MV-4-11 (cell line): Measurements from ENCODE around the gene SCO1.
A peak's percentile ranks its signal among the peaks of the same experiment; 100 is the strongest.
"Not testable (repeated sequence)": the region's sequence is repeated elsewhere in the genome, so short reads cannot be mapped to it uniquely, and the experiment has no call there.

Source experiments
- DNase-seq: peaks from one replicate; lab custom pipeline; 2025; lab: John Stamatoyannopoulos, UW

Gene SCO1

DNA sequence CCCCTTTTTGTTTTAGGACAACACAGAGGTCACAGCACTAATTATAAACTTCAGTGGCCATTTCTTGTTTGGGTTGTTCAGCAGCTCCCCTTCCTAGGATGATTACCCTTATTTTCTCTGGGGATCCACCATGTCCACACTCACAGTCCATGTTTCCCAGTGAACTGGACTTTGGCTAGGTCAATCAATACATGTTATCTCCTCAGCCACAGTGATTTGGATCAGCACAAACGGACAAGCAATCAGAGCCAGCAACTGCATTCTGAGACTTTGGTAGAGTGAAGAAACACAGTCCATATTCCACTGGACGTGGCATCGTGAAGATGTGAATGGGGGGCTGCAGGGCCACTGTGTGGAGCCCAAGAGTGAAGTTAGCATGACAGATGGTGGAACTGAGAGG is 27.9 kb upstream of the SCO1 start:
- no peak for DNase-seq

DNA sequence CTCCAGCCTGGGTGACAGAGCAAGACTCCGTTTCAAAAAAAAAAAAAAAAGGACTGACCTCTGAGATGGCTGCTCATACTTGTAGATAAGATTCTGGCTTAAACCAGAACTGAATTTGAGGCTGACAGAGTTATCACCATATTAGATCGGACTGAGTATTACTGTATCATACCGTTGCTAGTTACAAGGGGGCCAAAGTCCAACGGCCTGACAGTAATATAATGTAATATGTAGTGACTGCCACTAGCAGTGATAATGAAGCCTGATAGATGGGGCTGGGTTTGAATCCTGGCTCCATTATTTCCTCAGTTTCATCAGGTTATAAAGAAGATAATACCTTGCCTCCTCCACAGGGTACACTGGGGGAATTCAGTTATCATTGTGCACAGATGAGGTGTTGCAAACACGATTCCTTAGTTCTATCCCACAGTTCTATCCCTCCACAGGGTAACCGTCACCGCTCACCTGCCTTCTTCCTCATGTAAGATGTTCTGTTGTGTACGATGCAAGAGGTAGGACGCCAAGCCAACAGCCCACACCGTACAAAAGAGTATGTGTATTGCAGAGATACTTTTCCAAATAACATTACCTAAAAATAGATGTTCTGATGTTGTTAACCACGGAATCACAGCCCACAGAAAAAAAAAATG is 27.3 kb upstream of the SCO1 start:
- DNase-seq, result no peak

DNA sequence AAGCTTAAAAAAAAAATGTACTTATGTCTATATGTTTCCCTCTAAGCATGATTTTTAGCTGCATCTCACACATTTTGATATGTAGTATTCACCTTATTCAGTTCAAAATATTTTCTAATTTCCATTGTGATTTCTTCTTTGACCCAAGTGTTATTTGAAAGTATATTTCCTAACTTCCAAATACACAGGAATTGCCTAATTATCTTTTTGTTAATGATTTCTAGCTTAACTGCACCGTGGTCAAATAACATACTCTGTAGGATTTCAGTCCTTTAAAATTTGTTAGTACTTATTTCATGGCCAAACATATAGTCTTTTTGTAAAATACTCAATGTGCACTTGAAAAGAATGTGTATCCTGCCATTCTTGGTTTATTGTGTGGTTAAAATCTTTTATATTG is 21.2 kb upstream of the SCO1 start:
- no peak for DNase-seq

DNA sequence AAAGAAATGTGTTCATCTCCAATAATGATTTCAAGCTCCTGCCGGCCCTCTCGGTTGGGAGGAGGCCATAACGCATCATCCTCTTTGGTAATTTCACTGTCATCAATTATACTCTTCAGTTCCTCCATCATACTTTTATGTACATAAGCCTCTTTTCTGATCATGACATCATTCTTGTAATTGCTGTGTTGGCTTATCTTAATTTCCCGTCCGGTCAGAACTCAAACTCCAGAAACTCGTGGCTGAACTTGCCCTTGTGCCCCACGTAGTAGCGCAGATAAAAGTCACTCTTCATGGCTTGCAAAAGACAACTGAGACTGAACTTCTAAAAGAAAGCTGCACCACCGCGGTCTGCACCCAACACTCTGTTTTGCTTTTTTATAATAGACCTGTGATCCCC is 18.9 kb upstream of the SCO1 start:
- no peak for DNase-seq

DNA sequence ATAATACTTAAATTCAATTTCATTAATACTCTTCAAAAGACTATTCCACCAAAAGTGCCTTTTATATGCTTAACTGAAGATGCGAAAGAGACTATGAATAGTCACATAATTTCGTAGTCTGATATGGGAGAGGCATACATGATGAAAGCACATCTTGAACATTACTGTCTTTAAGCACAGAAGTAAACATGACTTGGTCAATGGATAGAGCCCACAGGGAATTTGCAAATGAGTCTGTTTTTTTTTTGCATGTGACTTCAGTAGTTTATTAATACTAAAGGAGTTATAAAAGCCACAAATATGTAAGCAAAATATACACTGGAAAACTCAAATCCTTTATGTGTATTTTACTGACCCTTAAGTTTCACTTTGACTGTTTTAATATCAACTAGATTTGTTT is 16.0 kb upstream of the SCO1 start:
- no peak for DNase-seq

DNA sequence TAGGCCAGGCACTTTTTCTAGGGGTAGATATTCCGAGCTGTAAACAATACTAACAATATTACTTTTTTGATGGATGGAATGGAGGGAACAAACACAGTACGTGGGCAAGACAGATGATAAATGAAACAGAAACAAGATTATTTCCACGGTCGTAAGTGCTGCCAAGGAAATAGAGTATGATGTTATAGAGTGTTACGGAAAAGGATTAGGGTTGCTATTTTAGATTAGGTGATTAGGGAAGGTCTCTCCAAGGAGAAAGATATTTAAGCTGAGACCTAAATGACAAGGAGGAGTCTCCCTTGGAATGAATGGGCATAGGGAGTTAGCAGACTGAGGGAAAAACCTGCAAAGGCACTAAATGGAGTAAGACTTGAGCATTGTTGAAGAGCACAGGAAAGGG is 8.4 kb upstream of the SCO1 start:
- DNase-seq, result no peak

DNA sequence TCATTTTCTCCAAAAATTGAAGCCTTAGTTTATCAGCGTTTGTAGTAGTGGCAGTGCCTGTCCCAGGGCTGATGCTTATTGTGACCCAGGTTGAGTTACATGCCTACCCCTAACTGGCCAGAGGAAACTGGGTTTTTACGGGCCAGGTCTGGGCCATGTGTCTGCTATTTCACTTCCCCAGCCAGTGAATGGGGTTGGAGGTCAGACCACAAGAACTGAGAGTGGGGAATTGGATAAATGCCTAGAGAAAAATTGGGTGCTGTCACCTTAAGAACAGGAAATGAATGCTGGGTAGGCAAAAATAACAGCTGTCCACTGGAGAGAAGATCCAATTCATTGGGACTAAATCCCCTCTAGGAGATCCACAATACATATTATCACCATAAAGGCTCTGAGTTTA is 5.2 kb upstream of the SCO1 start:
- DNase-seq, result peak; percentile 78

DNA sequence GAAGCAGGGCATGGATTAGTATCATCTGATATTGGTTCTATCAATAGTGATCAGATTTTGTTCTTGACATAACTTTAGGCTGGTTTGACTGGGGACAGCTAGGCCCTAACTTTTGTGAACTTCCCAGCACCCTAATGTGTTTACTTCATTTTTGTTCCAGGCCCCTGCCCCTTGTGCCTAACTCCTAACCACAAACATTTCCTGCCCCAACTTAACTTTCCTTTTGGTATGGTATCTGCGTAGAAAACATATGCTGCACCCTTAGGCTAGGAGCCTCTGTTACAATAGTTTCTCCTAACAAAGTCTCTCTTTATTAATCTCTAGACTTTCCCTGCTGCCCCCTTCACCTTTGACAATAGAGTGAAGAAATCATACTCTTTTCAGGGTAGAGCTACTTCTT is 2.5 kb upstream of the SCO1 start:
- peak; percentile 4 for DNase-seq

DNA sequence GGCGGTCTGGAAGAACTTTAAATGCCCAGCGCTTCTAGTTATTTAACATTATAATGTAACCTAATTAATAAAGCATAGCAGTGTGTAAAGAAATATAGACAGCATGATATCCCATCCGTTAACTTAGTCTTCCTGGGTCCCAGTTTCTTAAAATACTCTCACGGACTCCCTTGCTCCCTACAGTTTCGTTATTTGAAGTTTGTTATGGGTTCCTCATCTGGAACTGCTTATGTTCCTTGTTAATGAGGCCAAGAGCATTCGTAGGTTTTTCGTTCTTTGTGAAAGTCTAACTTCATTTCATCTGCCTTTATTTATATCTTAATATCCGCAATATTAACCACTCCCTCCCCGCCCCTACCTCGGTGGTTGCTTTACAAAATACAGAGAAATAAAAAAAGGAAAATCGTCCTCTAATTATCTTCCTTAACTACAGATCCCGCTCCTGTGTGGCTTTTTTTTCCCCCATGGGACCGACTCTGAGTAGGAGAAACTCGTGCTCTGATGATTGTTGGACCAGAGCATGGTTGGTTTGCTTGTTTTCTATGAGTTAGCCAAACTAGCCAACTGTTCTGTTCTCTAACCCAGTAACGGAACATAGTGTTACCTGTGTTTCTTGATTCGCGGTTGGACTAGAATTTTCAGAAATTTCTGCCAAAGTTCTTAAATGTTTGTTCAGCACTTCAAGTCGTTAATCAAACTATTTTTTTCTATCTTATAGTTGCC is 924 bp upstream of the SCO1 start:
- peak; percentile 27 for DNase-seq

DNA sequence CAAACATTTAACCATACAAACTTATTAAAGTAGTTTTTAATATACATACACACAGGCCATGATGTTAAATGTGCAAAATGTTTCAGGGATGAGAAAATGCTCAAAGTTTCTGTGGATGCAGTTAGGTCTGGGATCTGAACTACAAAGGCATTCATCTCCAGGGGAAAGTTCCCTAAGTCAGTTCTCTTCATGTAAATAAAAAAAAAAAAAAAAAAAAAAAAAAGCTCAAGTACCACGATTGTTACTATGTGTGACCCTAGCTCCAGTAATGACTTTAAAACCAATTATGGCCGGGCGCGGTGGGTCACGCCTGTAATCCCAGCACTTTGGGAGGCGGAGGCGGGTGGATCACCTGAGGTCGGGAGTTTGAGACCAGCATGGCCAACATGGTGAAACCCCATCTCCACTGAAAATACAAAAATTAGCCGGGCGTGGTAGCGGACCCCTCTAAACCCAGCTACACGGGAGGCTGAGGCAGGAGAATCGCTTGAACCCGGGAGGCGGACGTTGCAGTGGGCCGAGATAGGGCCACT is 1.4 kb downstream of the SCO1 start:
- DNase-seq, result not testable (repeated sequence)

DNA sequence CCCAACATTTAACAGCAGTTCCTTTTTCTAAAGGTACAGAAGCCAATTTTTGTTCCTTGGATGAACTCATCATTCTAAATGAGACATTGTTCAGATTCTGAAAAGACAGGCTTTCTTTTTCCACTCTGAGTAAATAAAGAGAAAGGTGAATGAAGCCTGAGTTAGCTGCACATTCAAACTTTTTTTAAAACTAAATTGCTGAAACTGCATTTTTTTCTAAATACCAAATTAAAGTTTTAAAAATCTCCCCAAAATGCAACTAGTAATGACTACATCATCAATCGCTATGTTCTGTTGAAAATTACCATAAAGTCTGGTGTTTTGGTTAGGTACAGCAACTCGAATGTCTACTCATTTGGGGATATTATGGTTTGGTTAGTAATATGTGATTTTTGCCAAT is 9.8 kb downstream of the SCO1 start:
- DNase-seq, result no peak

DNA sequence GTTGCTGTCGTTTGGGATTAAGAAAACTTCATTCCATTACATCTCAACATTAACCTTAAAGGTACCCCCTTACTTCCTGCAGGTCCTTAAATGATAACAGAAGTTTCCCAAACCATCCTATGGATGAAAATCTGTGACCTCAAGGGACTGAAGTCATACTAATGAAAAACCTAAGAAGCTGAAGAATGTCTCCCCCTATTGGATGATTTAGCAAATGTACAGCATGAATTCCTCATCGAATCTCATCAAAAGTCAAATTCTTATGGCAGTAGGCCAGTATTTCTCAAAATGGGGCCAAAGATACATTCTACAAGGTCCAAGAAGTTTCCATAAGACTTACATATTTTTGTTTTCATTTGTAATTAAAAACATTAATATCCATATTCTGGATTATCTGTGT is 13.5 kb downstream of the SCO1 start:
- DNase-seq, result peak; percentile 15

DNA sequence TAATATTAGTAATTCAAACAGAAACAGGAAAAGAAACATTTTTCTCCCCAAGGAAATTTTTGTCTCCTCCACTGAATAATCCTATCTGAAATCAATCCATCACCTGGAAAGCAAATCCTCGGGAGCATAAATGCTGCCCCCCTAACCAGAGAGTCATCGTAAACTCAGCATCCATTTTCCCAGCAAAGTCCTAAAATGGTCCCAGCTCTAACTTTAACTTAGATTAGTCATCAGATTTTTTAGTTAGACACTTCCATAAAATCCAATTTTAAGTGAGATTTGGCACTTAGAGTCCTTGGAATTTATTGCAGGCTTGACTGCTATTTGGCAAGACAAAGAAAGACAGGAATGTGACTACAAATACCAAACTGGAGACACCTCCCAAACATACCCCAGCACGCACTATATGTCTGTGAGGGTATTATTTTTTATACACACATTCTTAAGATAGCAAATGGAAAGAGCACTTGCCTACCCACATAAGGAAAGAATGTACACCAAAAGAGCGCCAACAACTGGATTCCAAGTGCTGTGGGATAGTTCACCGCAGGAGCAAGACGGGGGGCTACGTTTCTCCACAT is 15.4 kb downstream of the SCO1 start:
- DNase-seq, result no peak

DNA sequence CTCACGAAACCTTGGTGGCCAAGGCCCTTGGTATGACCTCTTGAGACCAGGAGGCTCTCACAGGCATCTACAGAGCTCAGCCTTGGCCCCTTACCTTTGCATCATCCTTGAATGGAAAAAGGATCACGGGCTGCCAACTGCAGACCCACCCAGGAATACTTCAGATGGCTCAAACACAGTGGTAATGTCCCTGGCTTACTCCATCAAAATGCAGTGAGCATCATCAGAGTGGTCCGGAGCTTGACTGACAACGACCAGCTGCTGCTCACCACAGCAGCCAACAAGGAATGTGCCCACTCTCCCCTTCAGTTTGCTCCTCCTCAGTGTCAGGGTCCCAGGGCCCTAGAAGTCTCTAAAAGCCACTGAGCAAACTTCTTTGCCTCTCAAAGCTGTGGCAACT is 22.6 kb downstream of the SCO1 start:
- DNase-seq, result no peak

DNA sequence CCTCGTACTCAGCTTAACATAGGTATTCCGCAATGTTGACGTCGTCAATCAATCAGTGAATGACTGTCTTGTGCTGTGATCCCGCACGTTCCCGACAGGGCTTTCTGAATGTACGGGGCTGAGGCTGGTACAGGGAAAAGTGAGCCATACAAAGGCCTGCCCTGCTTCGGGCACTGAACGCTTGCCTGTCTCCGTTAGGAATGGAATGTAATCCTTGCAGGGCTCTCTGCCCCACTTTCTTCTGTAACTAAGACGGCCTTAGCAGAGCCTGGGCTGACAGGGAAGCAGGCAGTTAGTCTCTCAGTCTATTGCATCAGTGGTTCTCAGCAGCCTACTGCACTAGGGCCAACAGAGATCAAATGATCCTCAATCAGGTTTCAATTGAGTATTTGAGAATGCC is 24.0 kb downstream of the SCO1 start:
- no peak for DNase-seq

DNA sequence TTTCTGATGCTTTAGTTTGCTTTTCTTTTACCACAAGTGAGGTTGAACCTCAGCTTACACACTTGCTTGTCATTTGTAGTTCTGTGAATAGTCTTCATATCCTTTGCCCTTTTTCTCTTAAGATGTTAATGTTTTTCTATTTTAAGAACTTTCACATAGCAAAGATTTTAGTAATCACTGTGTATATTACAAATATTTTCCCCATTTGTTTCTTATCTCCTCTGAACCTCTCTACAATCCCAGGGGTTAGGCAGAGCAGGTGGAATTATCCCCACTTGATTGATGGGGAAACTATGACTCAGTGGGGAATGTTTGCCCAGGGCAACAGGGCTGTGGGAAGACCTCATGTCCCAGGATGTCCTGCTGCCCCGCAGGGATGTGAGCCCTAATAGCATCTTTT is 28.6 kb downstream of the SCO1 start:
- no peak for DNase-seq

DNA sequence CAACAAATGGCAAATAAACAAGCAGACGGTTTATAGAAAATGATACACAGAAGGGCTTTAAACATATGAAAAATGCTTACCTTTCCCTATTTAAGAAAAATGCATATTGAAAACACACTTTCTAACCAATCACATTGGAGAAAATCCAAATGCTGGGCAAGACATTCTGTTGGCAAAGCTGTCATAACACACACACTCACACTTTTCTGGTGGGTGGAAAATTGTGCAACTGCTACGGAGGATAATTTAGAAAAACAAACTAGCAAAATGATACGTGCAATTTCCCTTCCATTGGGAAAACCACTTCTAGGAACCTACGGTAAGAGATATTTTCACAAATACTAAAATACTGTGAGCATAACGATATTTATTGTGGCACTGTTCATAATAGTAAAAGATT is 30.4 kb downstream of the SCO1 start:
- no peak for DNase-seq

DNA sequence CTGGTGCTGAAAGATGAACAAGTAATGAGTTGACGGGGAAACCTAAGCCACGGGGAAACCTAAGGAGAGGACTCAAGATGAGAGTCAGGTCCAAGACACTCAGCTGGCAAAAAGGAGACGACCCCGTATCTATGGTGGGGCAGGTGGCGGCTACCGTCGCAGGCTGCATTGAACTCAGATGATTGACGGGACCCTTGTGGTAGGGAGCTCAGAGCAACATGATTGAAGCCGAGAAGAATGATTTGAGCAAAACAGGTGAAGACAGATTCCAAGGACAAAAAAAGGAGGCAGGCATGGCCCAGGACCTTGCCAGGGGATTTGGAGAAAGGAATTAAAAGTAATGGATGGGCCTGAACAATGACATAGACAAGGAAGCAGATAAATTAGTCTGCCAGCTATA is 32.8 kb downstream of the SCO1 start:
- no peak for DNase-seq

DNA sequence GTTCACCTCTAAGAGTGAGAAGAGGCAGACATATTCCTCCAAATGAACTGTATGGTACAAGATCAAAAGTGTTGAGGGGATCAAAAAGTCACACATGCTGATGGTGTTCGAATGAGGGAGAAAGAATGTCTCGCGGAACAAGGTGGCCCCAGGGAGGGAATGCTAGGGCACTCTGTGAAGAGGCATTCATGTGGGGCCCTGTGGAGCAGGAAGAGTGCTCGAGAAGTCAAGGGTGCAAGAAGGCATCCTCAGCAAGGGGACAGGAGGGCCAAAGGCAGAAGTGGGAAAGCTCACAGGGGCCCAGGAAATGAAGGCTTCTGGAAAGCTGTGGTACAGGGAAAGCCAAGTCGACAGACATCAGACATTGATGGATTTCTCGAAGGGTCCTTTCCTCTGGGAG is 34.1 kb downstream of the SCO1 start:
- DNase-seq, result no peak

DNA sequence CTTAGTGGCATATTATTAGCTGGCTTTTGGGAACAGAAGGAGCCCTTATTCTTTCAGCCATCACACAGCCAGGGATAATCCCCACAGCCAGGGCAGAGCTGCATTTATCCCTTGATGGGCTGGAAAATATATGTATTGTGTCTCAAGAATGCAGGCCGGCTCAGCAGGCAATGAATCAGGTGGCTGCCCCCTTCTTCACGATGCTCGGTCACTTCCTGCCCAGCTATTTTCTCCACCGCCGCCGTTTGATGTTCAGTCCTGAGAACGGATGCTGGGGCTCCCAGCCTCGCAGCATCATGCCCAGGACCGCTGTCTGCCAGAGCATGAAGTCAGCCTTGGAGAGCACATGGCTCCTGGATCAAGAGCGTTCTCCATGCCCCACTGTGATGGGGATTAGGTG is 35.9 kb downstream of the SCO1 start:
- DNase-seq, result no peak

DNA sequence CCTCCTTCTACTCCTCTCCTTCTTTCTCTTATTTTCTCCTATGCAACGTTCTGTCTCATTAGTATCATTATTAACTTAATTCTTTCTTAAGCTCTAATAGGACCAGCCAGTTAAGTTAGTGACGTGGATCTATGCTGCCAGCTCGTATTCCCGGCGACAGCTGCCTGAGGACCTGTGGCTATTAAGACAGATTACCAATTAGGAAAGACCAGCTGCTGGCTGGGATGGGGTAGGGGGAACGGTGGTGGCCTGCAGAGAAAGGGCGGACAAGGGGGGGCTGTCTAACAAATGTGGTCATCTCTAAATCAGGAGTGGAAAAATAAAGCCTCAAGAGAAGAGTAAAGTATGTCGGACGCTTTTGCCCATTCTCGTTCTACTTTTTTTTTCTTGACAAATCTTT is 39.5 kb downstream of the SCO1 start:
- no peak for DNase-seq

DNA sequence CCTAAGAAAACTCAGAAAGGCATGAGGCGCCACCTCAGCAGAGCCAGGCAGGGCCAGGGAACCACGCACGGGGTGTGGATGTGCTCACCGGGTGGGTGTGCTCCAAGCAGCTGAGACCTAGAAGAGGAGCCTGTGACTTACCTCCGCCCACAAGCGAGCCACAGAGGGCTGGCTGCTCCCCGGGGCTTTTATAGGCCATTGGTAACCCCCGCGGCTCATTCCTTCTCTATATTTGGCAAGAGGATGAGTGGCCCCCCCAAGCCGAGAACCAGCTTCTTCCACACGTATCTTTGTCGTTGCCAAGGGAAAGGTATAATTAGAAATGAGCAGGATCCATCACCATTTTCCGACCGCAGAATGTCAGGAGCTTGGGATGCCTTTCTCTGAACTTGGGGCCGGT is 40.2 kb downstream of the SCO1 start, which contains the start of gene MYH3:
Gene MYH3, minus strand, starts transcription at position 162 of the 400 bp plus-strand sequence. CDS start 2,245 bp downstream, outside the sequence.
- DNase-seq, result no peak

DNA sequence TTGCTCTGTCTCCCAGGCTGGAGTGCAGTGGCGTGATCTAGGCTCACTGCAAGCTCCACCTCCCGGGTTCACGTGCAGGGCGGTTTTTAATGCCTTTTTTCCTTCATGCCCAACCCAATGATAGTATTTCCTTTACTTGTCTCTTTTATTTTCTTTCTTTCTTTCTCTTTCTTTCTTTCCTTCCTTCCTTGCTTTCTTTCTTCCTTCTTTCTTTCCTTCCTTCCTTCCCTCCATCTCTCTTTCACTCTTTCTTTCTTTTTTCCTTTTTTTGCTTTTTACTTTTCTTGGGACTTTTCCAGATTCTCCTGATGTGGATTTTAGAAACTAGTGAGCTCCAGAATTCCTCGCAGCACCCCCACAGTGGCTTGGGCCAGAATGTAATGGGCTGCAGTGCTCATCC is 43.3 kb downstream of the SCO1 start:
- no peak for DNase-seq
